ENCODE measurements around the gene NUP42. TPM values are rescaled to one million over a fixed set of nuclear protein-coding genes. Genes with fewer than 3 reads are reported as not detected.

Gene NUP42
- total and polyA plus RNA-seq, 2 donors (not counting 1 experiment from before 2014, with no cell fraction given), result 13.1 to 28.2 TPM

DNA sequence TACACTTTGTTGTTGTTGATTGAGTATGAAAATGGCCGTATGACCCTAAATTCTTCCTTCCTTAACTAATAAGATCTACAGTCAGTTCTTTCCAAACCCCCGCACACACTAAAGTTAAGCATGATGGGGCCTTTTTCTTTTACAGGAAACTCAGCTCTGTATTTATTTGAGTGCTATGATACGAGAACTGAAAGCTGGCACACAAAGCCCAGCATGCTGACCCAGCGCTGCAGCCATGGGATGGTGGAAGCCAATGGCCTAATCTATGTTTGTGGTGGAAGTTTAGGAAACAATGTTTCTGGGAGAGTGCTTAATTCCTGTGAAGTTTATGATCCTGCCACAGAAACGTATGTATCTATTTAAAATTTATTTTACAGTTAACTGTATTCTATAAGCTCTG, 14.2 kb upstream of the NUP42 start:
- Histone ChIP-seq H3K4me1 (ENCODE audit: control insufficient read depth, extremely low read depth, insufficient read depth, low read length) (no peaks in the 10 kb centered on the region), H3K27ac (ENCODE audit: insufficient read depth, low read length) (no peak overlapping the region), H3K36me3 (ENCODE audit: control insufficient read depth, insufficient read depth, low read length) (no peaks in the 10 kb centered on the region), H3K9ac (ENCODE audit: insufficient read depth, low read length) (no peak overlapping the region), H3K79me2 (ENCODE audit: control insufficient read depth, insufficient read depth, low read length) (no peaks in the 10 kb centered on the region), H3K27me3 (ENCODE audit: control insufficient read depth, insufficient read depth, low read length) (no peaks in the 10 kb centered on the region), H3K4me3 (replicated peaks in 1 of 4; ENCODE audit: control extremely low read depth in 1 of 4, insufficient read depth in 1 of 4, low read depth in 3 of 4, low read length in 4 of 4) (no peak overlapping the region), H2AFZ (ENCODE audit: low read length) (no peak overlapping the region), H3K9me3 (ENCODE audit: control insufficient read depth, insufficient read depth, low read depth, low read length) (no peaks in the 10 kb centered on the region), H3K4me2 (ENCODE audit: extremely low read depth, insufficient read depth, low read length) (no peak overlapping the region), H4K20me1 (ENCODE audit: control insufficient read depth, extremely low read depth, insufficient read depth, low read length) (no peaks in the 10 kb centered on the region)
- TF ChIP-seq, protein P1, sequence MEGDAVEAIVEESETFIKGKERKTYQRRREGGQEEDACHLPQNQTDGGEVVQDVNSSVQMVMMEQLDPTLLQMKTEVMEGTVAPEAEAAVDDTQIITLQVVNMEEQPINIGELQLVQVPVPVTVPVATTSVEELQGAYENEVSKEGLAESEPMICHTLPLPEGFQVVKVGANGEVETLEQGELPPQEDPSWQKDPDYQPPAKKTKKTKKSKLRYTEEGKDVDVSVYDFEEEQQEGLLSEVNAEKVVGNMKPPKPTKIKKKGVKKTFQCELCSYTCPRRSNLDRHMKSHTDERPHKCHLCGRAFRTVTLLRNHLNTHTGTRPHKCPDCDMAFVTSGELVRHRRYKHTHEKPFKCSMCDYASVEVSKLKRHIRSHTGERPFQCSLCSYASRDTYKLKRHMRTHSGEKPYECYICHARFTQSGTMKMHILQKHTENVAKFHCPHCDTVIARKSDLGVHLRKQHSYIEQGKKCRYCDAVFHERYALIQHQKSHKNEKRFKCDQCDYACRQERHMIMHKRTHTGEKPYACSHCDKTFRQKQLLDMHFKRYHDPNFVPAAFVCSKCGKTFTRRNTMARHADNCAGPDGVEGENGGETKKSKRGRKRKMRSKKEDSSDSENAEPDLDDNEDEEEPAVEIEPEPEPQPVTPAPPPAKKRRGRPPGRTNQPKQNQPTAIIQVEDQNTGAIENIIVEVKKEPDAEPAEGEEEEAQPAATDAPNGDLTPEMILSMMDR (conservative IDR thresholded peaks at IDR 0.05 in 1 of 2, IDR thresholded peaks at IDR 0.05 in 1 of 2; ENCODE audit: low read depth in 1 of 2, low read length in 2 of 2), result no peak
- TF ChIP-seq EZH2 (IDR thresholded peaks at IDR 0.05; ENCODE audit: low read length, missing control alignments), result no peak
- no peak for DNase-seq (ENCODE audit: low read depth in 2 of 2)

DNA sequence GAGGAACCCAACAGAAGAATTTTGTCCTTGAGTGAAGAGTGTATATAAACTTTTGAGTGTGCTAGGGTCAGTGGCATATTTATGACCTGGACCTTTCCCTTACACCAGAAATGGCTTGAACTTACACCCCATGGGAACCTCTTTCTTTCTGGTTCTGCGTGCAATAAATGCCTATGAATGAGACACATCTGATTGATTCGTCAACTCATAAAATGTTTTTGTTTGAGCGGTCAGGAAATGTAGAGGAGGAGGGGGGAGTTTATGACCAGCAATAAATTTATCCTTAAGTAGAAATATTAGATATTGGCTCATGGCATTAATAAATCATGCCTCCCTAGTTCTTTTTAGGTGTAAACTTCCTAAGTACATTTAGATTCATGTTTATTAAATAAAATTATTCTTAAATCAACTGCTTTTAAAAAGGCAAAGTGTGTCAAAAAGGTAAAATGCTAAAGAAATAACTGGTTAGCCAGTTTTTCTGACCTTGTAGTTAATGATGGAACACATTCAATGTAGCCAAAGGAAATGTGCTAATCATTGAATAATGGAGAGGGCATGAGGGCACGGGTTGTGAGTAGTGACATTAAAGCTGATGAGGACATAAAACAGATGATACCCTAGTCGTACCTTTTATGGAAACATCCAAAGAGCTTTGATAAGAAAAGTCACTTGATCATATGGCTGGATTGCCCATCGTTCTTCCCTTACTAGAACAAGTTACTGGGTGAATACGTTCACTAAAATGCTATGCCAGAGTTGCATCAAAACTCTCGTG, 13.6 kb upstream of the NUP42 start:
- H3K4me3 ChIP-seq (replicated peaks in 1 of 4; ENCODE audit: control extremely low read depth in 1 of 4, insufficient read depth in 1 of 4, low read depth in 3 of 4, low read length in 4 of 4), result no peak overlapping the region
- no peaks in the 10 kb centered on the region for H3K9me3 ChIP-seq (ENCODE audit: control insufficient read depth, insufficient read depth, low read depth, low read length)
- no peak overlapping the region for H2AFZ ChIP-seq (ENCODE audit: low read length)
- no peak overlapping the region for H3K9ac ChIP-seq (ENCODE audit: insufficient read depth, low read length)
- H4K20me1 ChIP-seq (ENCODE audit: control insufficient read depth, extremely low read depth, insufficient read depth, low read length), result no peaks in the 10 kb centered on the region
- no peaks in the 10 kb centered on the region for H3K4me1 ChIP-seq (ENCODE audit: control insufficient read depth, extremely low read depth, insufficient read depth, low read length)
- TF ChIP-seq, protein P1 (conservative IDR thresholded peaks at IDR 0.05 in 1 of 2, IDR thresholded peaks at IDR 0.05 in 1 of 2; ENCODE audit: low read depth in 1 of 2, low read length in 2 of 2), result no peak
- no peak for TF ChIP-seq EZH2 (IDR thresholded peaks at IDR 0.05; ENCODE audit: low read length, missing control alignments)
- no peak overlapping the region for H3K27ac ChIP-seq (ENCODE audit: insufficient read depth, low read length)
- H3K27me3 ChIP-seq (ENCODE audit: control insufficient read depth, insufficient read depth, low read length), result no peaks in the 10 kb centered on the region
- no peak overlapping the region for H3K4me2 ChIP-seq (ENCODE audit: extremely low read depth, insufficient read depth, low read length)
- no peak for DNase-seq (ENCODE audit: low read depth in 2 of 2)
- no peaks in the 10 kb centered on the region for H3K36me3 ChIP-seq (ENCODE audit: control insufficient read depth, insufficient read depth, low read length)
- H3K79me2 ChIP-seq (ENCODE audit: control insufficient read depth, insufficient read depth, low read length), result no peaks in the 10 kb centered on the region

- H3K4me2 ChIP-seq (ENCODE audit: extremely low read depth, insufficient read depth, low read length), result no peak overlapping the region
- no peaks in the 10 kb centered on the region for H3K36me3 ChIP-seq (ENCODE audit: control insufficient read depth, insufficient read depth, low read length)
- no peaks in the 10 kb centered on the region for H3K9me3 ChIP-seq (ENCODE audit: control insufficient read depth, insufficient read depth, low read depth, low read length)
- no peaks in the 10 kb centered on the region for H3K27me3 ChIP-seq (ENCODE audit: control insufficient read depth, insufficient read depth, low read length)
- H3K27ac ChIP-seq (ENCODE audit: insufficient read depth, low read length), result no peak overlapping the region
- no peaks in the 10 kb centered on the region for H4K20me1 ChIP-seq (ENCODE audit: control insufficient read depth, extremely low read depth, insufficient read depth, low read length)
- no peaks in the 10 kb centered on the region for H3K79me2 ChIP-seq (ENCODE audit: control insufficient read depth, insufficient read depth, low read length)
- no peak overlapping the region for H3K9ac ChIP-seq (ENCODE audit: insufficient read depth, low read length)
- DNase-seq (ENCODE audit: low read depth in 2 of 2), result no peak
- TF ChIP-seq EZH2 (IDR thresholded peaks at IDR 0.05; ENCODE audit: low read length, missing control alignments), result no peak
- TF ChIP-seq, protein P1 (conservative IDR thresholded peaks at IDR 0.05 in 1 of 2, IDR thresholded peaks at IDR 0.05 in 1 of 2; ENCODE audit: low read depth in 1 of 2, low read length in 2 of 2), result no peak
- no peak overlapping the region for H3K4me3 ChIP-seq (replicated peaks in 1 of 4; ENCODE audit: control extremely low read depth in 1 of 4, insufficient read depth in 1 of 4, low read depth in 3 of 4, low read length in 4 of 4)
- H2AFZ ChIP-seq (ENCODE audit: low read length), result no peak overlapping the region
- H3K4me1 ChIP-seq (ENCODE audit: control insufficient read depth, extremely low read depth, insufficient read depth, low read length), result no peaks in the 10 kb centered on the region
Observed at GRCh38 chr7:23175938-23176337, 5.9 kb upstream of the NUP42 start.

Measured in fibroblast of lung (primary cell).